Inflammatory macrophage treated with lipopolysaccharide for 4 hours (primary cell): ENCODE results near the gene FAM219A.
"Not testable (repeated sequence)": the region's sequence is repeated elsewhere in the genome, so short reads cannot be mapped to it uniquely, and the experiment has no call there.

Experiments
- DNase-seq: peaks from one replicate; pipeline ENCODE4 v3.0.0-alpha.2; 2020

The FAM219A gene

DNA sequence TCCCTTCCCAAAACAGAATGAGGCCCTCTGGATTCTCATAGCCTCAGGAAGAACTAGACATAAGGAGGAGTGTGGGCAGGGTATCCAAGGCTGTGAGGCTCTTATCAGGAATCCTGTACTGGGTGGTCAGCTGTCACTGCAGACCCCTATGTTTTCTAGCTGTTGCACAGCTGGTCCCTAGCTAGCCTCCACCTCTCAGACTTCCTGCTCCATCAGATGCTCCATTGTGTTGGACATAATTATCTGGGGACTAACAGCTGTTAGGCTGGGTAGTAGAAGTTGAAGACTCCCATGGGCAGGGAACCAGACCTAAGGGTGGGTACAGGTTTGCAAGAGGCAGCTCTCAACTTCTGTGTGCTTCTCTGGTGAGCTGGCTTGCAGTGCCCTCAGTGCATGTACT is 18.4 kb downstream of the FAM219A start:
- no peak for DNase-seq

DNA sequence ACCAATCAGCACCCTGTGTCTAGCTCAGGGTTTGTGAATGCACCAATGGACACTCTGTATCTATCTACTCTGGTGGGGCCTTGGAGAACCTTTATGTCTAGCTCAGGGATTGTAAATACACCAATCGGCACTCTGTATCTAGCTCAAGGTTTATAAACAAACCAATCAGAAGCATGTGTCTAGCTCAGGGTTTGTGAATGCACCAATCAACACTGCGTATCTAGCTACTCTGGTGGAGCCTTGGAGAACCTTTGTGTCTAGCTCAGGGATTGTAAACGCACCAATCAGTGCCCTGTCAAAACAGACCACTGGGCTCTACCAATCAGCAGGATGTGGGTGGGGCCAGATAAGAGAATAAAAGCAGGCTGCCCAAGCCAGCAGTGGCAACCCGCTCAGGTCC is 19.9 kb downstream of the FAM219A start:
- not testable (repeated sequence) for DNase-seq

DNA sequence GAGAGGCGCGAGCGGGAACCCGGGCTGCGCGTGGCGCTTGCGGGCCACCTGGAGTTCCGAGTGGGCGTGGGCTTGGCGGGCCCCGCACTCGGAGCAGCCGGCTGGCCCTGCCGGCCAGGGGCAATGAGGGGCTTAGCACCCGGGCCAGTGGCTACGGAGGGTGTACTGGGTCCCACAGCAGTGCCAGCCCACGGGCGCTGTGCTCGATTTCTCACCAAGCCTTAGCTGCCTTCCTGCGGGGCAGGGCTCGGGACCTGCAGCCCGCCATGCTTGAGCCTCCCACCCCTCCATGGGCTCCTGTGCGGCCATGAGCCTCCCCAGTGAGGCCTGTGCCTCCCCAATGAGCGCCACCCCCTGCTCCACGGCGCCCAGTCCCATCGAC is 20.5 kb downstream of the FAM219A start:
- DNase-seq = not testable (repeated sequence)

DNA sequence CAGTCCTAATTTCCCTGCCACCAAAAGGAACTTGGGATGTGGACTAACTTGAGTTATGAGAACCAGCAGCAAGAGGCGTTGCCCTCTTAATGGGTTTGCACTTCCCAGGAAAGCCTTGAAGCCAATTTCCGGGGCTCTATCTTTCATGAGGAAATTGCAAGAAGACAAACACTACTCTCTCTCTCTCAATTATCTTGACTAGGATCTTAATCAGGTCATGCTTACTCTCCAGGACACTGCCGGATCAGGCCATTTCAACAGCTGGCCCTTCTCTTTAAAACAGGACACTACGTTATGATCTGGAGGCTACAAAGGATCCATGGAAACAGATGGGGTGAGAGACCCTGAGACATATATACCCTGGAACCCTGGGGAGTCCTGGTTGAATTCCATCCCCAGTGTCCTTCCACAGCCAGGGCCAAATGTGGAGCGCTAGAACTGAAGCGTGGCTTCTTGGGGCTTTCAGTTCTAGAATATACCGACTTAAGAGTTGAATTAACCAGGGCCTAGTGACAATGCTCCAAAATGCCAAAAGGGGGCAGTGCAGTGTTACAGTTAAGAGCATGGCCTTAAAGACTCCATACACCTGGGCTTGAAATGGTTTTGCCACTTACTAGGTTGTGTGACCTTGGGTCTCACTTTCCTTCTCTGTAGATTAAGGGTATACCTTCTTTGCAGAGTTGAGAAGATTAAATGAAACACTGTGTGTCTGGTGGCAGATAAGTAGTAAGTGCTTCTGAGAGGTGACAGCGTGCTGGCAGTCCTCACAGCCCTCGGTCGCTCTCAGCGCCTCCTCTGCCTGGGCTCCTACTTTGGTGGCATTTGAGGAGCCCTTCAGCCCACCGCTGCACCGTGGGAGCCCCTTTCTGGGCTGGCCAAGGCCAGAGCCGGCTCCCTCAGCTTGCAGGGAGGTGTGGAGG is 21.1 kb downstream of the FAM219A start:
- DNase-seq = peak; percentile 68

DNA sequence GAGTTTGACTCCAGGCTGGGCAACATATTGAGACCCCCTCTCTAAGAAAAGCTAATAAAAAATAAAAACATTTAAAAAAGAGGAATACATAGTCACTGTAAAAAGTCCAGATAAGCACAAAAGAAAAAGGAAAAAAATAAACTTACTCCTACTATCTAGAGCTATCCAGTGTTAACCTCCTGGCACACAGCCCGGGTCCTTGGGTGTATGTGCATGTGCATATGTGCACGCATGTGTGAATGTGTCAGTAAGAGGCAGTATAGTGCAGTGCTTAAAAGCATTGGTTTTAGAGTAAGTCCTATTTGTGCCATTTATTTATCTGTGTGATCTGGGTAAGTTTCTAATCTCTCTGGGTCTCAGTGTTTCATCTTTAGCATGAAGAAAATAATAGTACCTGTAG is 26.7 kb downstream of the FAM219A start:
- DNase-seq = no peak

- DNase-seq = peak; percentile 7
Measured at GRCh38 chr9:34430843-34431437, 27.4 kb downstream of the FAM219A start.

- DNase-seq = no peak
Measured at GRCh38 chr9:34428325-34428958, 29.9 kb downstream of the FAM219A start.

- no peak for DNase-seq
Measured at GRCh38 chr9:34426347-34427074, 31.9 kb downstream of the FAM219A start.

DNA sequence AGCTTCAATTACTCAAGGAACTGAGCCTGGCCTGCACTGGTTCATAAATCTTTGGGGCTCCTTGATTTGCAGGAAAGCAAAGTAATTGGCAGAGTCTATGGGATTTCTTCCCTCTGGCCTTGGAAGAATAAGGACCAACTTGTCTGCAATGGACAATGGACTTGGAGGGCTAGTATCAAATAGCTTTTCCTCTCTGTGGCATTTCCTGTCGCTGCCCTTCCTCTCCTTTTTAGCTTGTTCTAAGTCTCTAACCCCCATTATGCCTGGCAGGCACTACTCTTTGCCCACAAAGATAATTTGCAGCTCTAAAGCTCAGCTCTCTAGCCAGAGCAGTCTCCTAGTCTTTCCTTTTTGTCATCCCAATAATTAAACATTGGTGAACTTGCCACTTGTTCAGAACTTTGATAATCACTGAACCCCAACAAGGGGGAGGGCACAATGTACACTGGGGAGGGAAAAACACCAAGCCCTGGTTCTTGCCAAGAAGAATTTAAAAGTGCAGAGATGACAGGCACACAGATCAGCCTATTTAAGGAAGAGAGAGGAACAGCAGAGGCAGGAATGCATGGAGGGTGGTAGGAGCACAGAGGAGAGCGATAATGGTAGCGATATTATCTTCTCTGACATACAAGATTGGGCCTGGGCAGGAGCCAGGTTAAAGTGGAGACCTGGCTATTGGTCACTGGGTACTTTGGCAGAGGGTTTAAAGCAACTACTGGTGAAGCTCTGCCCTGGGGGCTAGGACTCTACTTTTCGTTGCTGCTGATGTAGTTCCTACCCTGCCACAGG is 38.5 kb downstream of the FAM219A start:
- DNase-seq = no peak

DNA sequence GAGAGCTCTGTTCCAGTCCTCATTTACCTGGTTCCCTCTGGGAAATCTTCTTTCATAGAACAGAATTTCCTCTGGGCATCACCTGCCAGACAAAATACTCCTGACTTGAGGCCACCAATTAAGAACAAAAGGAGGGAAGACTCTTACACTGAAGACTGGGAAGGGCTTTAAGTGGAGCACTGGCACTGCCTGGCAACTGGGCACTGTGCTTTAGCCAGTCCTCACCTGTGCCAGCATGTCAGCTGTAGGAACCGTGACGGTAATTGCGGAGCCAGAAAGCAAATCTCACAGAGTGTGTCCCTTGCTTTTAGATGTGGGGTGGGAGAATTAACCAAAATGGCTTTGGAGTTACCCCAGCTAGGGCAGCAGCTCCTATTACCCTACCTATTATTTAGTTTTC is 40.6 kb downstream of the FAM219A start:
- no peak for DNase-seq

GRCh38 chr9:34413231-34413852 is 45.0 kb downstream of the FAM219A start:
- no peak for DNase-seq

DNA sequence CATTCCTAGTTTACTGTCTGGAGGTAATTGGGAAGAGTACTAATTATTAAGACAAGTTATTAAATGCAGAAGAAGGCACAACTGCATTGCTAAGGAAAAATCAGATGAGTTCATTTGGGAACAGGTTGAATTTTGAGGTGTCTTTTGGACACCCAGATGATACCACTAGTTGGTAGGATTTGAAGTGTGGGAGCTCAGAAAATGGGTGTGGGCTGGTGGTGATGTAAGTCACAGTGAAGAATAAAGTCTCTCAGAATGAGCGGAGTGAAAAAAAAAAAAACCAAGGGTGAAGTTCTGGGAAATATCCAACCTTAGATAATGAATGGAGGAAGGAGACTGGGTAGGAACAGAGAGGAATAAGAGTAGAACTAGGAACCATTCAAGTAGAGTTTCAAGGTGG is 46.0 kb downstream of the FAM219A start:
- DNase-seq = no peak

GRCh38 chr9:34409154-34409553 is 49.2 kb downstream of the FAM219A start:
- no peak for DNase-seq

GRCh38 chr9:34408173-34408572 is 50.2 kb downstream of the FAM219A start:
- no peak for DNase-seq

DNA sequence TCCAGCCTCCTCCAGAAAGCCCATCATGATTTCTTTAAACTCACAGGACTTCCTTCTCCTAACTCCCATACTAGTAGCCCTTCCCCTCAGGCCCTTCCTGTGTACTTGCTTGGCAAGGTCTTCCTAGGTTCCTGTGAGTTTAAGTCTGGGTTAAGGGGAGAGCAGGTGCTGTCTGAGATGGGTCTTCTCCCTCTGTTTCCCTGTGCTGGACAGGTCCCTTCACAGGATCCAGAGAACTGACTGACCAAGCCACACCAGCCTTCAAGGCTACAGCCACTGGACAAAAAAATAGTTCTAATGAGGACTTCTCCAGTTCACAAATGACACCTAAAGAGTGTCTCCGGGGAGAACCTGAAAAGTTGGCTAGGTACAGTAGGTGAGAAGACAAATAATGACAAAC is 52.2 kb downstream of the FAM219A start:
- DNase-seq = no peak

- no peak for DNase-seq
Measured at GRCh38 chr9:34405719-34406118, 52.7 kb downstream of the FAM219A start.

DNA sequence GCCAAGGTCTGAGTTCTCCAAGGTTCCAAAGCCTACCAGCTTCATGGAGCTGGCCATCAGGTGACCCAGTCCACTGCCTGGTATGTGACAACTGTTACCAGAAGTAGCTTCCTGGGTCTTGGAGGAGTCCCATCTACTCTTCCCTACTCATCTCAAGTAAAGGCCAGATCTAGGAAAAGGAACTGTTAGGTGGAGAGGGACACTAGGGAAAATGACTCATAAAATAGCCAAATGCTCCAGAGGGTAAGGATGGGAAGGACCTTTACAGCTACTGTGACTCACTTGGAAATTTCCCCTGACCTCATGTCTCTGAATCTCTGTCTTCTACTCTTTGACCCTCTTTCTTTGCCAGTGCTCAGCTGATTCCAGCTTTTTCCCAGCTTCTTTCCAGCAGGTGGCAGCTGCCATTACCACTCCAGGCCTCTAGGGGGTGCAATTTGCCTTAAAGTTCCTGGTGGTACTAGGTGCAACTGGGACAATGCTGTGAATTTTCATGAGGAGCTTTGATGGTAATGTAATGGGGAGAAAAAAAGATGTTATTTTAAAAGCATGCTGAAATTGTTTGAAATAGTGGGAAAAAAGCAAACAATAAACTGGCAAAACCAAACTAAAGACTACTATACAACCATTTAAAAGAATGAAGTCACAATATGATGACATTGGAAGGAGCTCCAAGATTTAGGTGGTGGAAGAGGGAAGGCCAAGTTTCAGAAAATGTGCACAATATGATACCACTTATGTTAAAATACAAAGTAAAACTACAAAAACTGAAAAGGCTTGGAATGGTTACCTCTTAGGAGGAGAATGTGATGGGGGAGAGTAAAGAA is 54.6 kb downstream of the FAM219A start:
- peak; percentile 58 for DNase-seq

- DNase-seq = no peak
Measured at GRCh38 chr9:34400686-34401602, 57.4 kb downstream of the FAM219A start.

GRCh38 chr9:34400275-34400674 is 58.1 kb downstream of the FAM219A start:
- no peak for DNase-seq

DNA sequence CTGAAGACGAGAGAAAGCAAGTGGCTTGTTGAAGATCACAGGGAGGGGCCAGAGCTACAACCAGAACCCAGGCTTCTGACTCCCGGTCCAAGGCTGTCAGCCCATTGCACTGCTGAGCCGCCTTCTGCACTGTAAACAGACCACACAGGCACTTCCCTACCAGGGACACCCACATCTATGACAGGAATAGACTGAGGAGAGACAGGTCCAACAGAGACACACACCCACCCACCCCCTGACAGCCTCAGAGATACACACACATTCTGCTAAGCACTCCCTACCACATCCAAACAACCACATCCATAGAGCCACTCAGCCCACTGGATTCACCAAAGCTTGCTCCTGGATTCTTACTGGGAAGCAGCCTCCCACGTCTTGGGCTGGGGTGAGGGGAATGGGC is 58.6 kb downstream of the FAM219A start:
- DNase-seq = no peak
